T follicular helper cell (primary cell): ENCODE measurements around the gene MC2R.
"Not testable (repeated sequence)": the region's sequence is repeated elsewhere in the genome, so short reads cannot be mapped to it uniquely, and the experiment has no call there.

ENCODE experiments used
- DNase-seq: peaks from one replicate; pipeline ENCODE4 v3.0.0-alpha.2; 2020; ENCODE audit warnings: low read depth

The MC2R gene

DNA sequence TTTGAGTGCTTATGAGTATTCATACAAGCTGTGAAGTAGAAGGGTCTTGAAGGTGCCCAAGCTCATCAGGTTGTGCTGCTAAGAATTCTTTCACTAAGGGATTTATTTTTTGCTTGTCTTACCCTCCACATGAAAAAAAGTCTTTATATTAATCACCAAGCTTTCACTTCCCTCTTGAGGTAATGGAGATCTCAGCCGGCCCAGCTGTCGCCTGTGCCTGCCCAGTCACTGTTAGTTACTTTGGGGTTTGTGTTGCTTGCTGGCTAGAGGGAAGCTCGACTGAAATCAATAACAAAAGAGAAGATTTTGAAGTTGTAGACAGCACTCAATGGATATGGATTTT lies 21.9 kb downstream of the MC2R start:
- DNase-seq: no peak

- DNase-seq: no peak
Observed at GRCh38 chr18:13892098-13892497, 23.2 kb downstream of the MC2R start.

GRCh38 chr18:13890761-13891361 lies 24.5 kb downstream of the MC2R start:
- no peak for DNase-seq

- DNase-seq: no peak
Observed at GRCh38 chr18:13889671-13890070, 25.7 kb downstream of the MC2R start.

DNA sequence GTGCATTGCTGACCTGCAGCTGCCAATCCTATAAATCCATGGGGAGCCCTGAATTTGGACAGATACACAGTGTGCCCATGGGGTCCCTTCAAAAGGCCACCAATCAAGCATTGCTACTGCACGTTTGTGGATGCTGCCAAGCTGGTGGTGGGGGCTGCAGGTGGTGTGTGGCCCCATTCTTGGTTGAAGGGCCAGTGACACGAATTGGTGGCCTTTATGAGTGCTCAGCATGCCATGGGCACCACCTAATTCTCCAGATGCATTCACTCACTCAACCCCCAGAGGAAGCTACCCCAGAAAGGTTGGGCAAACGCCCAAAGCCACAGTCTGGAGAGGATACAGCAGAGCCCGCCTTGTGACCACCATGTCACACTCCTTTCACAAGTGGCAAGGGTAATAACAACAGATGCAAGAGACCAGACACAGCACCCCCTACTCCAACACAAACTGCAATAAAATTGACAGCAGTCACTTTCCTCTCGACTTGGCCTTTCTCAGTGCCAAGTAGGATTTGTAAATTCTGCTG lies 27.1 kb downstream of the MC2R start:
- DNase-seq: no peak

GRCh38 chr18:13885009-13885408 lies 30.3 kb downstream of the MC2R start:
- DNase-seq: no peak

DNA sequence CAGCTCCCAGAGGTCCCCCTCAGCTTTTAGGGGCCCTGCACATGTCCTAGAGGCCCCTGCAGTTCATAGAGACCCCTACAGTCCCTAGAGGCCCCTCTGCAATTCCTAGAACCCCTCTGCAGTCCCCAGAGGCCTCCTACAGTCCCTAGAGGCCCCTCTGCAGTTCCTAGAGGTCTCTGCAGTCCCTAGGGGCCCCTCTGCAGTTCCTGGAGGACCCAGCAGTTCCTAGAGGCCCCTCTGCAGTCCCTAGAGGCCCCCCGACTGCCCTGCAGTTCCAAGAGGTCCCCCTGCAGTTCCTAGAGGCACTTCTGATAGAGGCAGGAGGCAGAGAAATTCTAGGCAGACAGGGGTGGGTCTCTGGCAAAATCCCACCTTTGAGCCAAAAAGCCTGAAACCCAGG lies 35.4 kb downstream of the MC2R start:
- DNase-seq: no peak

DNA sequence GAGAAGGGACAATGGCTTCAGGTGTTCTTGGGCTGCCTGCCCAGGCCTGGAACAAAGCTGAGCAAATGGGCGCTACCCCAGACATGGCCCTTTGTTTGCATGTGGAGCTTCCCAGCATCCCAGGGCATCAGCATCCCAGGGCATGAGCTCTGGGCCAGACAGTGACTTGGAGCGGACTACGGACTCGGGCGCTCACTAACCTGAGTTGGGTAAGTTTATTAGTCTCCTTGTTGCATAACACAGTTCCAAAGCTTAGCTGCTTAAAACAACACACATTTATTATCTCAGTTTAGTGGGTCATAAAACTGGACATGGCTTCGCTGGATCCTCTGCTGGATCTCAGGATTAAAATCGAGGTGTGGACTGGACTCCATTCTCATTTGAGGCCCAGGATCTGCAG lies 35.8 kb downstream of the MC2R start:
- no peak for DNase-seq

GRCh38 chr18:13878857-13879256 lies 36.5 kb downstream of the MC2R start:
- no peak for DNase-seq

- DNase-seq: no peak
Observed at GRCh38 chr18:13877157-13877556, 38.2 kb downstream of the MC2R start.

- no peak for DNase-seq
Observed at GRCh38 chr18:13874558-13874957, 40.8 kb downstream of the MC2R start.

DNA sequence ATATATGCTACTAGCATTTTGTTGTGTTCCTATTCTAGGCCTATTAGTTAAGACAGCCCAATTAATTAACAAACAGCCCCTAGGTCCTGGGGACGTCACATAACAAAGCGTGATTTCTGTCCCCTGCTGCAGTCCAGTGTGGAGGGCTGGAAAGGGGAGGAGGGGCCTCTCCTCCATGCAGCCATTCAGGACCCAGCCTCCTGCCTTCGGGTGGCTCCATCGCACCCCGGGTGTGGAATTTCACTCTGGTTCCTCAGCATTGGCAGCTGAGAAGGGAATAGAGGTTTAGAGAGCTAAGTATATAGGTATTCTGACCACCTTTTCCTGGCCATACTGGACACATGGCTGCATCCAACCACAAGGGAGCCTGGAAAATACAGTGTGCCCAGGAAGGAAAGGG lies 42.4 kb downstream of the MC2R start:
- DNase-seq: no peak

- no peak for DNase-seq
Observed at GRCh38 chr18:13872373-13872772, 43.0 kb downstream of the MC2R start.

DNA sequence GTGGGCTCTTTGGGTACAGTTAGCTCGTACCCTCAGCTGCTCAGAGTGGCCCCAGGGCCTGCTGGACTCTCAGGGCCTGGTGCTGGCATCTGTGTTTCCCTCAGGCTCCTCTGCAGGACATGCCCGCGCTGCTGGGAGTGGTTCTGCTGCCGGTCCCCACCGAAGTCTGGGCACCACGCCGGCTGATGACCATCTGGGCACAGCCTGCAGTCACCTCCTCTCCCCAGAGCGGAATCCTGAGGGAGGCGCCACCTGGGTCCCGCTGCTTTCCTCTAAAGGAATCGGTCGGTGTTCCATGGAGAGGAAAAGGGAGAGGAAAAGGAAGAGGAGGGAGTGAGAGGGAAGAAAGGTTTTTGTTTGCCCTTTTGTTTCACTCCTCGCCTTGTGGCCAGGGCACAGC lies 43.6 kb downstream of the MC2R start:
- no peak for DNase-seq

- no peak for DNase-seq
Observed at GRCh38 chr18:13868501-13869271, 46.6 kb downstream of the MC2R start.

GRCh38 chr18:13862898-13863297 lies 52.4 kb downstream of the MC2R start:
- not testable (repeated sequence) for DNase-seq

- DNase-seq: no peak
Observed at GRCh38 chr18:13849791-13850190, 65.5 kb downstream of the MC2R start.

DNA sequence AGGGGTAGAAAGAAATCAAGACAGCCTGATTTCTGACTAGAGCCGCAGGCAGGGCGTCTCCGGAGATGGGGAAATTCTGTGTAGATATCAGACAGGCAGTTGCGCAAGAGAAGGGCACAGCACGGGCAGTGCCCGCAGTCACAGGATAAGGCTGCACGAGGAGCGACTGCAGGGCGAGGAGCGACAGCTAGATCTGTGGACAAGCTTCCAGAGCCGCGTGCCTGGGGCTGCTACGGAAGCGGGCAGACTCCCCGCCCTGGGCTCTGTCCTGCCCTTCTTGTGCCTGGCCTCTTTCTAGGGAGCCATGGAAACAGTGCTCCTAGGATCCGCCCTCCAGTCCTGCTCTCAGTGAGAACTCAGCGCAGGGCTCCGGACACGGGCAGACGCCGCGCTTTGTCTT lies 78.8 kb downstream of the MC2R start:
- no peak for DNase-seq

DNA sequence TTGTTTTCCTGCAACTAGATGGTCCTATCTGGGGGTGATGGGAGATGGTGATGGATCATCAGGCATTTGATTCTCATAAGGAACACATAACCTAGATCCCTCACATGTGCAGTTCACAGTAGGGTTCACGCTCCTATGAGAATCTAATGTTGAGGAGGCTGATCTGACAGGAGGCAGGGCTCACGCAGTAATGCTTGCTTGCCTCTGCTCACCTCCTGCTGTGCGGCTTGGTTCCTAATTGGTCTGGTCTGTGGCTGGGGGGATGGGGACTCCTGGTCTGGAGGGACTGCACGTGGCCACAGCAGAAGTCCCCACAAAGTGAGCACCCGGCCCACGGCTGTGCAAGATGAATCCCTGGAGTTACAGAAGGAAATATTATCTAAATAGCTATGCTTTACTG lies 80.1 kb downstream of the MC2R start:
- no peak for DNase-seq

DNA sequence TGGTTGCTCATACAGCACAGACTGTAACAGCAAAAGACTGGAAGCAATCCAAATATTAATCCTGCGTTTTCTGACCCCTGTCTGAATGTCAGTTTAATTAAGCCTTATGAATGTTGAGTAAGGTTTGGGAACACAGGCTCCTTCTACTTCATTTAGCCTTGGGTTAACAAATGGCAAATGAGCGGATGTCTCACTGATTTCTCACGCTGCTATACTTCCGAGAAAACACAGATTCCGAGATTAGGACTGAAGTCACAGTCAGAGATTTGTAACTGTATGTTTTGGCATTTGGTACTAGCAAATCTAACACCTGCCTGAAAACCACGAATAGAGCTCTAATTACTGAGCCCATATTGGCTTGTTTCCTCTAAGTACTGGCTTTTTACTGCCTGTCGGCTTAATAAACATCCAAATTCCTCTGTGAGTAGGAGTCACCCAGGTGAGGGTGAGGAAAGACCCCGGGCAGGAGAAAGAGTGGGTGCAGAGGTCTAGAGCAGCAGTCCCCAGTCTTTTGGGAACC lies 80.8 kb downstream of the MC2R start:
- DNase-seq: no peak
